ENCODE measurements around the gene PLCB1.
A peak's percentile ranks its signal among the peaks of the same experiment; 100 is the strongest.

The PLCB1 gene

GRCh38 chr20:8635837-8636236 lies 503.8 kb downstream of the PLCB1 start:
- no peak overlapping the region for H2AFZ ChIP-seq (ENCODE audit: insufficient read depth, low read length, poor library complexity)
- H4K12ac ChIP-seq (ENCODE audit: low read depth, low read length) = no peak overlapping the region
- no peak overlapping the region for H4K91ac ChIP-seq (ENCODE audit: low read depth, low read length)
- no peak overlapping the region for H3K4me2 ChIP-seq (ENCODE audit: low read length)
- no peak overlapping the region for H3K18ac ChIP-seq (ENCODE audit: low read length)
- H3K23ac ChIP-seq (ENCODE audit: low read length) = no peak overlapping the region
- no peak overlapping the region for H3K9ac ChIP-seq (ENCODE audit: low read length)
- H3K4me3 ChIP-seq (ENCODE audit: low read depth, low read length) = no peak overlapping the region
- no CpG with 5 or more reads among the region's 2 CpGs for WGBS (ENCODE audit: extremely low coverage, insufficient coverage, insufficient read length)
- H3K14ac ChIP-seq (ENCODE audit: low read length) = no peak overlapping the region
- H3K36me3 ChIP-seq (ENCODE audit: control insufficient read depth in 1 of 2, insufficient read depth in 2 of 2, low read length in 2 of 2) = no peaks in the 10 kb centered on the region
- H3K79me2 ChIP-seq (ENCODE audit: control insufficient read depth, insufficient read depth, low read length, poor library complexity) = no peaks in the 10 kb centered on the region
- no peaks in the 10 kb centered on the region for H3K9me3 ChIP-seq (ENCODE audit: insufficient read depth, low read depth, low read length)
- H3K4me1 ChIP-seq (ENCODE audit: control insufficient read depth in 1 of 2, insufficient read depth in 2 of 2, low read length in 2 of 2) = no peaks in the 10 kb centered on the region
- no peak overlapping the region for H3K4ac ChIP-seq (ENCODE audit: low read depth, low read length)
- no peak overlapping the region for H2BK5ac ChIP-seq (ENCODE audit: low read depth, low read length, poor library complexity)
- H2BK120ac ChIP-seq (ENCODE audit: insufficient read depth, low read length, poor library complexity) = no peak overlapping the region
- H3K27me3 ChIP-seq (ENCODE audit: insufficient read depth, low read length) = no peaks in the 10 kb centered on the region
- H3K79me1 ChIP-seq (ENCODE audit: low read length) = no peaks in the 10 kb centered on the region
- H3K27ac ChIP-seq (ENCODE audit: low read depth, low read length) = no peak overlapping the region
- H2BK12ac ChIP-seq (ENCODE audit: low read length) = no peak overlapping the region
- no peak for DNase-seq
- no peak overlapping the region for H4K8ac ChIP-seq (ENCODE audit: low read depth, low read length)
- no peak overlapping the region for H2AK5ac ChIP-seq (ENCODE audit: low read length)

GRCh38 chr20:8639112-8639778 lies 507.2 kb downstream of the PLCB1 start:
- no peaks in the 10 kb centered on the region for H3K9me3 ChIP-seq (ENCODE audit: insufficient read depth, low read depth, low read length)
- DNase-seq = no peak
- no peak overlapping the region for H3K23ac ChIP-seq (ENCODE audit: low read length)
- H3K18ac ChIP-seq (ENCODE audit: low read length) = peak overlapping the region; percentile 53
- no peak overlapping the region for H4K12ac ChIP-seq (ENCODE audit: low read depth, low read length)
- H3K4me3 ChIP-seq (ENCODE audit: low read depth, low read length) = no peak overlapping the region
- H2AK5ac ChIP-seq (ENCODE audit: low read length) = no peak overlapping the region
- no peak overlapping the region for H3K27ac ChIP-seq (ENCODE audit: low read depth, low read length)
- H3K9ac ChIP-seq (ENCODE audit: low read length) = no peak overlapping the region
- H4K8ac ChIP-seq (ENCODE audit: low read depth, low read length) = no peak overlapping the region
- no peak overlapping the region for H2BK12ac ChIP-seq (ENCODE audit: low read length)
- no peaks in the 10 kb centered on the region for H3K4me1 ChIP-seq (ENCODE audit: control insufficient read depth in 1 of 2, insufficient read depth in 2 of 2, low read length in 2 of 2)
- no peaks in the 10 kb centered on the region for H3K27me3 ChIP-seq (ENCODE audit: insufficient read depth, low read length)
- no CpG with 5 or more reads among the region's 4 CpGs for WGBS (ENCODE audit: extremely low coverage, insufficient coverage, insufficient read length)
- no peak overlapping the region for H2AFZ ChIP-seq (ENCODE audit: insufficient read depth, low read length, poor library complexity)
- H3K4me2 ChIP-seq (ENCODE audit: low read length) = no peak overlapping the region
- no peak overlapping the region for H2BK120ac ChIP-seq (ENCODE audit: insufficient read depth, low read length, poor library complexity)
- no peak overlapping the region for H3K14ac ChIP-seq (ENCODE audit: low read length)
- H3K36me3 ChIP-seq (ENCODE audit: control insufficient read depth in 1 of 2, insufficient read depth in 2 of 2, low read length in 2 of 2) = no peaks in the 10 kb centered on the region
- H3K4ac ChIP-seq (ENCODE audit: low read depth, low read length) = no peak overlapping the region
- H3K79me1 ChIP-seq (ENCODE audit: low read length) = no peaks in the 10 kb centered on the region
- H2BK5ac ChIP-seq (ENCODE audit: low read depth, low read length, poor library complexity) = no peak overlapping the region
- H4K91ac ChIP-seq (ENCODE audit: low read depth, low read length) = no peak overlapping the region
- no peaks in the 10 kb centered on the region for H3K79me2 ChIP-seq (ENCODE audit: control insufficient read depth, insufficient read depth, low read length, poor library complexity)

GRCh38 chr20:8640461-8640860 lies 508.4 kb downstream of the PLCB1 start:
- Histone ChIP-seq H3K27ac (ENCODE audit: low read depth, low read length) (no peak overlapping the region), H3K9ac (ENCODE audit: low read length) (no peak overlapping the region), H3K4me3 (ENCODE audit: low read depth, low read length) (no peak overlapping the region), H3K27me3 (ENCODE audit: insufficient read depth, low read length) (no peaks in the 10 kb centered on the region), H2AK5ac (ENCODE audit: low read length) (no peak overlapping the region), H3K79me1 (ENCODE audit: low read length) (no peaks in the 10 kb centered on the region), H3K79me2 (ENCODE audit: control insufficient read depth, insufficient read depth, low read length, poor library complexity) (no peaks in the 10 kb centered on the region), H4K91ac (ENCODE audit: low read depth, low read length) (no peak overlapping the region), H4K8ac (ENCODE audit: low read depth, low read length) (no peak overlapping the region), H3K23ac (ENCODE audit: low read length) (no peak overlapping the region), H3K4ac (ENCODE audit: low read depth, low read length) (no peak overlapping the region), H2BK12ac (ENCODE audit: low read length) (no peak overlapping the region), H3K4me1 (ENCODE audit: control insufficient read depth in 1 of 2, insufficient read depth in 2 of 2, low read length in 2 of 2) (no peaks in the 10 kb centered on the region), H2BK120ac (ENCODE audit: insufficient read depth, low read length, poor library complexity) (no peak overlapping the region), H2BK5ac (ENCODE audit: low read depth, low read length, poor library complexity) (no peak overlapping the region), H3K4me2 (ENCODE audit: low read length) (no peak overlapping the region), H2AFZ (ENCODE audit: insufficient read depth, low read length, poor library complexity) (no peak overlapping the region), H3K36me3 (ENCODE audit: control insufficient read depth in 1 of 2, insufficient read depth in 2 of 2, low read length in 2 of 2) (no peaks in the 10 kb centered on the region), H3K14ac (ENCODE audit: low read length) (no peak overlapping the region), H3K18ac (ENCODE audit: low read length) (no peak overlapping the region), H4K12ac (ENCODE audit: low read depth, low read length) (no peak overlapping the region), H3K9me3 (ENCODE audit: insufficient read depth, low read depth, low read length) (no peaks in the 10 kb centered on the region)
- no CpG with 5 or more reads among the region's 4 CpGs for WGBS (ENCODE audit: extremely low coverage, insufficient coverage, insufficient read length)
- no peak for DNase-seq

- no peak for DNase-seq
- Histone ChIP-seq H4K8ac (ENCODE audit: low read depth, low read length) (no peak overlapping the region), H3K27me3 (ENCODE audit: insufficient read depth, low read length) (no peaks in the 10 kb centered on the region), H2BK12ac (ENCODE audit: low read length) (no peak overlapping the region), H3K79me2 (ENCODE audit: control insufficient read depth, insufficient read depth, low read length, poor library complexity) (no peaks in the 10 kb centered on the region), H3K4me3 (ENCODE audit: low read depth, low read length) (no peak overlapping the region), H2BK120ac (ENCODE audit: insufficient read depth, low read length, poor library complexity) (no peak overlapping the region), H3K9me3 (ENCODE audit: insufficient read depth, low read depth, low read length) (no peaks in the 10 kb centered on the region), H3K79me1 (ENCODE audit: low read length) (no peaks in the 10 kb centered on the region), H4K91ac (ENCODE audit: low read depth, low read length) (no peak overlapping the region), H3K27ac (ENCODE audit: low read depth, low read length) (no peak overlapping the region), H3K4me1 (ENCODE audit: control insufficient read depth in 1 of 2, insufficient read depth in 2 of 2, low read length in 2 of 2) (peaks cover 0 to 4% of the 10 kb centered on the region in 2 experiments), H3K36me3 (ENCODE audit: control insufficient read depth in 1 of 2, insufficient read depth in 2 of 2, low read length in 2 of 2) (no peaks in the 10 kb centered on the region), H2AK5ac (ENCODE audit: low read length) (no peak overlapping the region), H3K18ac (ENCODE audit: low read length) (no peak overlapping the region), H2BK5ac (ENCODE audit: low read depth, low read length, poor library complexity) (no peak overlapping the region), H3K14ac (ENCODE audit: low read length) (no peak overlapping the region), H2AFZ (ENCODE audit: insufficient read depth, low read length, poor library complexity) (no peak overlapping the region), H3K4me2 (ENCODE audit: low read length) (no peak overlapping the region), H4K12ac (ENCODE audit: low read depth, low read length) (no peak overlapping the region), H3K9ac (ENCODE audit: low read length) (no peak overlapping the region), H3K23ac (ENCODE audit: low read length) (no peak overlapping the region), H3K4ac (ENCODE audit: low read depth, low read length) (no peak overlapping the region)
- WGBS (ENCODE audit: extremely low coverage, insufficient coverage, insufficient read length) = no CpG with 5 or more reads among the region's 1 CpG
Observed at GRCh38 chr20:8642247-8642646, 510.2 kb downstream of the PLCB1 start.

Data from trophoblast cell (in vitro differentiated cells and primary cell).